GM23338 (cell line): Measurements from ENCODE around the gene ARHGEF25.

ENCODE experiments used
- EZH2 ChIP-seq: fragments of 200-600 bp; sonication (generic); IDR thresholded peaks from one replicate; pipeline ENCODE4 v1.8.0; 2017; ENCODE audit warnings: antibody characterized with exemption, mild to moderate bottlenecking, low read depth; ENCODE audit not compliant: unreplicated experiment
- EZH2phosphoT487 ChIP-seq: fragments of 200-600 bp; sonication (generic); IDR thresholded peaks from one replicate; pipeline ENCODE4 v1.8.1; 2018; ENCODE audit warnings: antibody characterized with exemption; ENCODE audit not compliant: unreplicated experiment
- JUNB ChIP-seq: IDR thresholded peaks from one replicate; pipeline ENCODE4 v1.6.1; 2016; ENCODE audit warnings: antibody characterized with exemption; ENCODE audit not compliant: unreplicated experiment
- NANOG ChIP-seq: IDR thresholded peaks from 2 replicates; pipeline ENCODE4 v1.6.1; 2016; ENCODE audit warnings: antibody characterized with exemption, borderline replicate concordance
- POLR2AphosphoS5 ChIP-seq: IDR thresholded peaks from 2 replicates; pipeline ENCODE4 v1.6.1; 2016; ENCODE audit warnings: antibody characterized with exemption, low read depth
- TF ChIP-seq, protein P1 (sequence below), 2 experiments: fragments of 200-600 bp in 1 of 2; sonication (generic) in 1 of 2; conservative IDR thresholded peaks; 2 replicates each; pipeline versions ENCODE4 v1.5.1 to v1.6.1; 2016 to 2017; ENCODE audit warnings: antibody characterized with exemption in 2 of 2, low read depth in 2 of 2, mild to moderate bottlenecking in 2 of 2, moderate library complexity in 1 of 2
- TF ChIP-seq, protein P2 (sequence below): IDR thresholded peaks from 2 replicates; pipeline ENCODE4 v1.6.1; 2016; ENCODE audit warnings: antibody characterized with exemption
- TF ChIP-seq, protein P3 (sequence below): IDR thresholded peaks from one replicate; pipeline ENCODE4 v1.6.1; 2018; ENCODE audit warnings: antibody characterized with exemption; ENCODE audit not compliant: unreplicated experiment

DNA sequence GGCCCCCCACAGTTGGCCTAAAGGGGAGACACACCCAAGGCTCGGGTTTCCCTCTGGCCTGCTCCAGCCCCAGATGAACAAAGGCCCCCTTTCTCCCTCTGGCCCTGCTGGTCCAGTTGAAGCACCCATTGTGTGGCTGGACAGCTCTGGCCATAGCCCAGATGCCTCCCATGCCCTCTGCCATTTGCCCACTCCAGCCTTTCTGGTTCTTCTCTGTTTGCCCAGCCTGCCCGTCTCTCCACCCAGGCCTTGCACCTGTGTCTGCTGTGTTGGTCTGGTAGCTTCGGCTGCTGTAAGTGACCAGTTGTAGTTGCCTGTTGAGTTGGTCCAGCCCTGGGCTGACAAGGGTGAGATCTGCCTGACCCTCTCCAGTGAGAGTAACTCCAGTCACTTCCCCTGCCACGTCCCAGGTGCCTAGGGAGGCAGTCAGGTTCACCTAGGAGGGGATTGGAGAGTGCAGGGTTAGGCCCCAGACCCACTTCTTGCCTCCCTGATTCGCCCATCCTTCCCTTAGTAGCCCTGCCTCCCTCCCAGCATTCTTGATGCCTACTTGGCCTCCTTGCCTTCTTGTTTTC is 18.7 kb downstream of the ARHGEF25 start:
- TF ChIP-seq, protein P1, sequence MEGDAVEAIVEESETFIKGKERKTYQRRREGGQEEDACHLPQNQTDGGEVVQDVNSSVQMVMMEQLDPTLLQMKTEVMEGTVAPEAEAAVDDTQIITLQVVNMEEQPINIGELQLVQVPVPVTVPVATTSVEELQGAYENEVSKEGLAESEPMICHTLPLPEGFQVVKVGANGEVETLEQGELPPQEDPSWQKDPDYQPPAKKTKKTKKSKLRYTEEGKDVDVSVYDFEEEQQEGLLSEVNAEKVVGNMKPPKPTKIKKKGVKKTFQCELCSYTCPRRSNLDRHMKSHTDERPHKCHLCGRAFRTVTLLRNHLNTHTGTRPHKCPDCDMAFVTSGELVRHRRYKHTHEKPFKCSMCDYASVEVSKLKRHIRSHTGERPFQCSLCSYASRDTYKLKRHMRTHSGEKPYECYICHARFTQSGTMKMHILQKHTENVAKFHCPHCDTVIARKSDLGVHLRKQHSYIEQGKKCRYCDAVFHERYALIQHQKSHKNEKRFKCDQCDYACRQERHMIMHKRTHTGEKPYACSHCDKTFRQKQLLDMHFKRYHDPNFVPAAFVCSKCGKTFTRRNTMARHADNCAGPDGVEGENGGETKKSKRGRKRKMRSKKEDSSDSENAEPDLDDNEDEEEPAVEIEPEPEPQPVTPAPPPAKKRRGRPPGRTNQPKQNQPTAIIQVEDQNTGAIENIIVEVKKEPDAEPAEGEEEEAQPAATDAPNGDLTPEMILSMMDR (conservative IDR thresholded peaks at IDR 0.05; ENCODE audit: low read depth in 2 of 2) = no peak
- TF ChIP-seq EZH2 (no peak), EZH2phosphoT487 (no peak), POLR2AphosphoS5 (no peak), JUNB (no peak), NANOG (no peak)
- TF ChIP-seq, protein P2, sequence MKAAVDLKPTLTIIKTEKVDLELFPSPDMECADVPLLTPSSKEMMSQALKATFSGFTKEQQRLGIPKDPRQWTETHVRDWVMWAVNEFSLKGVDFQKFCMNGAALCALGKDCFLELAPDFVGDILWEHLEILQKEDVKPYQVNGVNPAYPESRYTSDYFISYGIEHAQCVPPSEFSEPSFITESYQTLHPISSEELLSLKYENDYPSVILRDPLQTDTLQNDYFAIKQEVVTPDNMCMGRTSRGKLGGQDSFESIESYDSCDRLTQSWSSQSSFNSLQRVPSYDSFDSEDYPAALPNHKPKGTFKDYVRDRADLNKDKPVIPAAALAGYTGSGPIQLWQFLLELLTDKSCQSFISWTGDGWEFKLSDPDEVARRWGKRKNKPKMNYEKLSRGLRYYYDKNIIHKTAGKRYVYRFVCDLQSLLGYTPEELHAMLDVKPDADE = no peak
- TF ChIP-seq, protein P3, sequence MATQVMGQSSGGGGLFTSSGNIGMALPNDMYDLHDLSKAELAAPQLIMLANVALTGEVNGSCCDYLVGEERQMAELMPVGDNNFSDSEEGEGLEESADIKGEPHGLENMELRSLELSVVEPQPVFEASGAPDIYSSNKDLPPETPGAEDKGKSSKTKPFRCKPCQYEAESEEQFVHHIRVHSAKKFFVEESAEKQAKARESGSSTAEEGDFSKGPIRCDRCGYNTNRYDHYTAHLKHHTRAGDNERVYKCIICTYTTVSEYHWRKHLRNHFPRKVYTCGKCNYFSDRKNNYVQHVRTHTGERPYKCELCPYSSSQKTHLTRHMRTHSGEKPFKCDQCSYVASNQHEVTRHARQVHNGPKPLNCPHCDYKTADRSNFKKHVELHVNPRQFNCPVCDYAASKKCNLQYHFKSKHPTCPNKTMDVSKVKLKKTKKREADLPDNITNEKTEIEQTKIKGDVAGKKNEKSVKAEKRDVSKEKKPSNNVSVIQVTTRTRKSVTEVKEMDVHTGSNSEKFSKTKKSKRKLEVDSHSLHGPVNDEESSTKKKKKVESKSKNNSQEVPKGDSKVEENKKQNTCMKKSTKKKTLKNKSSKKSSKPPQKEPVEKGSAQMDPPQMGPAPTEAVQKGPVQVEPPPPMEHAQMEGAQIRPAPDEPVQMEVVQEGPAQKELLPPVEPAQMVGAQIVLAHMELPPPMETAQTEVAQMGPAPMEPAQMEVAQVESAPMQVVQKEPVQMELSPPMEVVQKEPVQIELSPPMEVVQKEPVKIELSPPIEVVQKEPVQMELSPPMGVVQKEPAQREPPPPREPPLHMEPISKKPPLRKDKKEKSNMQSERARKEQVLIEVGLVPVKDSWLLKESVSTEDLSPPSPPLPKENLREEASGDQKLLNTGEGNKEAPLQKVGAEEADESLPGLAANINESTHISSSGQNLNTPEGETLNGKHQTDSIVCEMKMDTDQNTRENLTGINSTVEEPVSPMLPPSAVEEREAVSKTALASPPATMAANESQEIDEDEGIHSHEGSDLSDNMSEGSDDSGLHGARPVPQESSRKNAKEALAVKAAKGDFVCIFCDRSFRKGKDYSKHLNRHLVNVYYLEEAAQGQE = no peak
